ENCODE data around the gene CCDC12.
A peak's percentile ranks its signal among the peaks of the same experiment; 100 is the strongest.

Gene CCDC12

GRCh38 chr3:46934498-46935167, 41.9 kb downstream of the CCDC12 start:
- H3K4me1 Mint-ChIP-seq = peaks cover 58% of the 10 kb centered on the region
- no peak overlapping the region for H3K27ac Mint-ChIP-seq
- H3K27me3 Mint-ChIP-seq = no peaks in the 10 kb centered on the region
- no peaks in the 10 kb centered on the region for H3K9me3 Mint-ChIP-seq
- H3K4me3 Mint-ChIP-seq = no peak overlapping the region
- H3K36me3 Mint-ChIP-seq = peaks cover 4% of the 10 kb centered on the region

DNA sequence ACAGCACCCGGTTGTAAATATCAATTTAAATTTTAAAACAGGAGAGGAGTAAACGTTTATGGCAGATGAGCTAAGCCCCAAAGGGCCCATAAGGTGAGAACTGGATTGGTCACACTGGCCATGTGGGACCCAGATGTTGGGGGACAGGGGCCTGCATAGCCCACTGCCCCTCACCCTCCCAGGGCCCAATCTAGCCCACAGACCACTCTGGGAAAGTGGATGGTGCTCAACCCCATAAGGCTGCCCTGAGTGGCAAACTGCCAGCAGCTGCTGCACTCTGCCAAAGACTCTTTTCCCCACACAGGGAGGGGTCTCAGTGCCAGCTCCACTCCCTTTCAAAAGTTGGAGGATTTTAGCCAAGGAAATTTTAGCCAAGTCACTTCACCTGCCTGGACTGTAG, 42.5 kb downstream of the CCDC12 start:
- Mint-ChIP-seq H3K27ac (no peak overlapping the region), H3K27me3 (no peaks in the 10 kb centered on the region), H3K36me3 (peaks cover 5% of the 10 kb centered on the region), H3K9me3 (no peaks in the 10 kb centered on the region), H3K4me1 (peaks cover 58% of the 10 kb centered on the region), H3K4me3 (no peak overlapping the region)

DNA sequence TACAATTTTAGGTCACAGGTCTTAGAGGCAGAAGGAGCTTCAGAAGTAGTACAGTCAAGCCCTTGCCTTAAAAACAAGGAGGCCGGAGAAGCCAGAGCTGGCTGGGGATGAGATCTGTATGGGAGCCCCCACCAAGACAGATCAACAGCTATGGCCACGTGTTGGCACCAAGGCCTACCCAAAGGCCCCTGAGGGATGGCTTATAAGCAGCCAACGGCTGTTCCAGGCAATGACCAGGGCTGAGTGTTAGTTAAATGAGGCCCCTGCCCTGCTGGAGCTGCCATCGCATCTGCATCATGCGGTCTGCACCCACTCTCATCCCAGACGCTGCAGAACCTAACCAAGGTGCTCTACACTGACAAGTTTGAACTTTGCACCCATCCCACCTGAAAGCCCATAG, 43.3 kb downstream of the CCDC12 start:
- no peak overlapping the region for H3K4me3 Mint-ChIP-seq
- H3K9me3 Mint-ChIP-seq = no peaks in the 10 kb centered on the region
- no peaks in the 10 kb centered on the region for H3K27me3 Mint-ChIP-seq
- peak overlapping the region; percentile 23 for H3K27ac Mint-ChIP-seq
- H3K4me1 Mint-ChIP-seq = peaks cover 62% of the 10 kb centered on the region
- H3K36me3 Mint-ChIP-seq = peaks cover 7% of the 10 kb centered on the region

- H3K27me3 Mint-ChIP-seq = no peaks in the 10 kb centered on the region
- no peak overlapping the region for H3K4me3 Mint-ChIP-seq
- peaks cover 7% of the 10 kb centered on the region for H3K36me3 Mint-ChIP-seq
Measured at GRCh38 chr3:46932455-46933225, 43.9 kb downstream of the CCDC12 start.

GRCh38 chr3:46931631-46932331, 44.8 kb downstream of the CCDC12 start:
- Mint-ChIP-seq H3K4me3 (peak overlapping the region; percentile 44), H3K9me3 (no peaks in the 10 kb centered on the region), H3K27ac (peak overlapping the region; percentile 86), H3K4me1 (peaks cover 75% of the 10 kb centered on the region), H3K27me3 (no peaks in the 10 kb centered on the region), H3K36me3 (peaks cover 9% of the 10 kb centered on the region)

More at GRCh38 chr3:46932455-46933225, 43.9 kb downstream of the CCDC12 start:
- Mint-ChIP-seq H3K9me3 (no peaks in the 10 kb centered on the region), H3K27ac (peak overlapping the region; percentile 24), H3K4me1 (peaks cover 67% of the 10 kb centered on the region)

DNA sequence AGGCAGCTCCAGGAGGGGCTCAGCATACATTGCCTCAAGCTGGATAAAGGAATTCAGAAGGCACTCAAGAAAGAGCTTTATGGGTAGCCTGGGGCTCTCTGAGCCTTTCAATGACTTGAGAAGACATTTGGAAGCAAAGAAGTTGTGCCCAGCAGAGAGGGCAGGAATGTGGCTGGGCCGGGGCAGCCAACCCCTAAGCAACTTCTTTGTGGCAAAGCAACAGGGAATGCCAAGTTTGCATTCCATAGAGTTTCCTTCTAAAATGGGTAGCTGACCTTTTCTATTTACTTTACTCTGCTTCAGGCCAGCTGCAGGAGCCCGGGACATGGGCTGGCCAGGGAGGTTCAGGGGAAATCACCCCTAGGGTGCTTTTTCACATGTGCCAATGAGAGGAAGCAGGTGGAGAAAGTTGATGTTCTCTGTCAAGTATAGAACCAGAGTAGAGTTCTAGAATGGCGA, 45.6 kb downstream of the CCDC12 start:
- H3K27me3 Mint-ChIP-seq = no peaks in the 10 kb centered on the region
- H3K4me3 Mint-ChIP-seq = no peak overlapping the region
- peaks cover 9% of the 10 kb centered on the region for H3K36me3 Mint-ChIP-seq
- peak overlapping the region; percentile 56 for H3K27ac Mint-ChIP-seq
- peaks cover 68% of the 10 kb centered on the region for H3K4me1 Mint-ChIP-seq
- H3K9me3 Mint-ChIP-seq = no peaks in the 10 kb centered on the region

DNA sequence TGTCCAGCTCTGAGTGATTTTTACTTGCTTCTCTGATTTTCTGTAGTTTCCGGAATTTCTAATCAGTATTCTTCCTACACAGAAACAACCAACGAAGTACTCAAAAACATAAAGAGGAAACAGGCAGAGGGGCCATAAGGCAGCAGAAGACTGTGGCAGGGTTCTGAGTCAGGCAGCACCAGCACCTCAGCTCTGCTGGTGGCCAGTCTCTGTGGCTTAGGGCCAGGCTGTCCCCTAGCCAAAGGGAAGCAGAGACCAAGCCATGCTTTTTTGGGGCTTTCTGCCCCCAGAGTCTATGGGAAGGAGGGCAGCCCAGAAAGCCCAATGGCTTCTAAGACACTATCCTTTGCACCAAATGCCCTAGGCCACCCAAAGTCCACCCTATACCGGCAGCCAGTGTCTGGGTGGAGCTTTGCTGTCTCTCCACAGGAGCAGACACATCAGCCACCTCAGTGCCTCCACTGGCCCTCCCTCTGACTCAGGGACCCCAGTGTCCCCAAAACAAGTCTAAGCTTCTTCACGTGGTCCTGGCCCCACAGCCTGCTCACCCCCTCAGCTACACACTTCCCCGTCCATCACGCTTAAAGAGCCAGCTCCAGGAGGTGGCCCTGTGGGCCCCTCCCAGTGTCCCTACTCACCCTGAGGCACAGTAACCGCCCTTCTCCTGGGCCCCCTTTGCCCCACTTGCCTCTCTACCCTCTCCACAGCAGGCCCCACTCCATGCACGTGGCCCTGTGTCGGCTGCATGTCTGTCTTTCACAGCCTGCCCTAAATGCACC, 46.2 kb downstream of the CCDC12 start:
- peaks cover 62% of the 10 kb centered on the region for H3K4me1 Mint-ChIP-seq
- H3K27me3 Mint-ChIP-seq = no peaks in the 10 kb centered on the region
- no peak overlapping the region for H3K4me3 Mint-ChIP-seq
- H3K9me3 Mint-ChIP-seq = no peaks in the 10 kb centered on the region
- peaks cover 9% of the 10 kb centered on the region for H3K36me3 Mint-ChIP-seq
- peak overlapping the region; percentile 56 for H3K27ac Mint-ChIP-seq

GRCh38 chr3:46929324-46929723, 47.2 kb downstream of the CCDC12 start:
- H3K27me3 Mint-ChIP-seq = no peaks in the 10 kb centered on the region
- H3K4me1 Mint-ChIP-seq = peaks cover 58% of the 10 kb centered on the region
- H3K9me3 Mint-ChIP-seq = no peaks in the 10 kb centered on the region
- H3K27ac Mint-ChIP-seq = peak overlapping the region; percentile 60
- H3K36me3 Mint-ChIP-seq = peaks cover 9% of the 10 kb centered on the region
- H3K4me3 Mint-ChIP-seq = no peak overlapping the region

DNA sequence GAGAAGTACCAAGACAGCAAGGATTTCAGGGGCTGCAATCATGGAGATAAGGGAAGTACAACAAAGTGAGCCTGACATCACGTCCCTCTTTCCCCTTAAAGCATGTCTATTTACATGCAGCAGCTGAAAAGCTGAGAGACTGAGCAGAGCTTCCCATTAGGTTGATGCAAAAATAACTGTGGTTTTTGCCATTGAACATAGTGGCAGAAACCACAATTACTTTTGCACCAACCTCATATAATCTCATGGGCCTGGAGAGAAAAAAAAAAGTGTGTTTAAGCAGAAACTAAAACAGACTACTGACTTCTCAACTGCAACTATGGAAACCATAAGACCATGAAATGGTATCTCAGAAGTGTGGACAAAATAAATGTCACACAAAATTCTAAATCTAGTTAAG, 48.3 kb downstream of the CCDC12 start:
- peak overlapping the region; percentile 34 for H3K4me3 Mint-ChIP-seq
- peaks cover 11% of the 10 kb centered on the region for H3K36me3 Mint-ChIP-seq
- peaks cover 54% of the 10 kb centered on the region for H3K4me1 Mint-ChIP-seq
- H3K27me3 Mint-ChIP-seq = no peaks in the 10 kb centered on the region
- H3K9me3 Mint-ChIP-seq = no peaks in the 10 kb centered on the region
- H3K27ac Mint-ChIP-seq = peak overlapping the region; percentile 88

DNA sequence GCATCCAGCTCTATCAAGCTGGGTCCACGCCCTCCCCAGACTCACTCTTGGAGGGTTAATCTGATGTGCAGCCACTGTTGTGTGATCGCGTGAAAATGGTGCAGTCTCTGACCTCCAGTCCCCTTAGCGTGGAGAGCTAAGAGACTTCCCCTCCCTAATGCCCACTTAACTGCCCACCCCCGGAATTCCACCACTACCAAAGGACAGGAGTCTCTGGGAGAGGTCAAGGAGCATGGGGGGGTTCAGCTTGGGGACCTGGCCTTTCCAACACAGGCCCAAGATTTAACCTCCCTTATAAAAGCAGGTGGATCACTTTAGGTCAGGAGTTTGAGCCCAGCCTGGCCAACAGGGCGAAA, 48.8 kb downstream of the CCDC12 start:
- no peaks in the 10 kb centered on the region for H3K27me3 Mint-ChIP-seq
- H3K27ac Mint-ChIP-seq = no peak overlapping the region
- no peaks in the 10 kb centered on the region for H3K9me3 Mint-ChIP-seq
- peaks cover 11% of the 10 kb centered on the region for H3K36me3 Mint-ChIP-seq
- H3K4me3 Mint-ChIP-seq = no peak overlapping the region
- peaks cover 51% of the 10 kb centered on the region for H3K4me1 Mint-ChIP-seq

DNA sequence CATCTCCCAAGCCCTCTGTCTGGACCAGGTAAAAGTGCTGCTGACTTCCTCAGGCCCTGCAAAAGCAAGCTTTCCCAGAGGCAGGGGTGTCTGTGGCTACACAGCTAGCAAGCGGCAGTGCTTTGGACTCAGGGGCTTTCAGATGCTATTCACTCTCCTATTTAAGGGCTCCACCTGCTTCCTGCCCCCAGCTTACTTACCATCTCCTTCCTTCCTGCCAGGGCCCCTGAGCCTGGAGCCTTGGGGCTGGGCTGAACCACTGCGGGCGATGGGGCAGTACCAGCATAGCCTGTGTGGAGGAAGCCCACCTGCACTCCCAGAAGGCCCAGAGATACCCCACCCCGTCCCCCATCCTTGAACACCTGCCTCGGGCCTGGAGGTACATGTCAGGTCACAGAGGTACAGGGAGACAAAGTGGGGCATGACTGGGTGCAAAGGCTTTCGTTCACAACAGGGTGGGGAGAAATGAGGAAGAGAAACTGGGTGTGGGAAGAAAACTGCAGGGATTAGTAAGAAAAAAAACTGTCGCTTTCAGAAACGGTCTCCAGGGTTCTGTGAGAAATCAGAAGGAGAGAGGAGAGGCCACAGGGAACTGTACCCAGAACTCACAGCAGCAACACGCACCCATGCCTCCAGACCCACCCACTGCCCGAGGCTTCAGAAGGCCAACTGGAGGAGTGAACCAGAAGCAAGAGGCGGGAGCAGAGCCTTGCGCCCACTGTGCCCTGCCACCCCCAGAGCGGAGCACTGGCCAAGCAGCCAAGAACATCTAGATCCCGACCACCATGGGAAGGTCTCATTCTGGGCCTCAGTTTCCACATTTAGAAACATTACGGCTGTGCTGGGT, 49.5 kb downstream of the CCDC12 start:
- Mint-ChIP-seq H3K36me3 (peaks cover 11% of the 10 kb centered on the region), H3K9me3 (no peaks in the 10 kb centered on the region), H3K4me1 (peaks cover 44% of the 10 kb centered on the region), H3K4me3 (no peak overlapping the region), H3K27me3 (no peaks in the 10 kb centered on the region), H3K27ac (peak overlapping the region; percentile 76)

- Mint-ChIP-seq H3K36me3 (peaks cover 11% of the 10 kb centered on the region), H3K4me3 (no peak overlapping the region), H3K27me3 (no peaks in the 10 kb centered on the region), H3K27ac (no peak overlapping the region), H3K9me3 (no peaks in the 10 kb centered on the region), H3K4me1 (peaks cover 38% of the 10 kb centered on the region)
Measured at GRCh38 chr3:46926447-46926846, 50.1 kb downstream of the CCDC12 start.

GRCh38 chr3:46926039-46926438, 50.5 kb downstream of the CCDC12 start:
- Mint-ChIP-seq H3K27ac (no peak overlapping the region), H3K36me3 (peaks cover 11% of the 10 kb centered on the region), H3K27me3 (no peaks in the 10 kb centered on the region), H3K4me3 (no peak overlapping the region), H3K9me3 (no peaks in the 10 kb centered on the region), H3K4me1 (peaks cover 34% of the 10 kb centered on the region)

DNA sequence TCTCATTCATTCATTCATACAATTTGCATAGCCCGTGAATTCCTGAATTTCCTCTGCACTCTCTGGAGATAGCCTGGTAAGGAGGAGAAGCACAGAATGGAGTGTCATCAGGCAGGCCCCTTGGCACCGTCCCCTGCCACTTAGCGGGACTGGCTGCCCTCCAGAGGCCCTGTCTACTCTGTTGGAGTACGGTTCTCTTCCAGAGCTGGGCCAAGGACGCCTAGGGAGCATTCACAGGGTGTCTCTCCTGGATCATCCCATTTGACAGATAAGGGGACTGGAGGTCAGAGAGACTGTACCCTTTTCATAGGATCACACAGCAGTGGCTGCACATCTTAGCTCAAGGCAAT, 51.0 kb downstream of the CCDC12 start:
- no peak overlapping the region for H3K27ac Mint-ChIP-seq
- peaks cover 29% of the 10 kb centered on the region for H3K4me1 Mint-ChIP-seq
- H3K4me3 Mint-ChIP-seq = no peak overlapping the region
- no peaks in the 10 kb centered on the region for H3K9me3 Mint-ChIP-seq
- peaks cover 13% of the 10 kb centered on the region for H3K36me3 Mint-ChIP-seq
- H3K27me3 Mint-ChIP-seq = no peaks in the 10 kb centered on the region

Data from activated naive CD4-positive, alpha-beta T cell treated with anti-CD3 and anti-CD28 coated beads, Interleukin-2, amount 50 U/mL, for 24 hours (primary cell).